Measurements from ENCODE around the gene CHRNA1.

CHRNA1 gene

DNA sequence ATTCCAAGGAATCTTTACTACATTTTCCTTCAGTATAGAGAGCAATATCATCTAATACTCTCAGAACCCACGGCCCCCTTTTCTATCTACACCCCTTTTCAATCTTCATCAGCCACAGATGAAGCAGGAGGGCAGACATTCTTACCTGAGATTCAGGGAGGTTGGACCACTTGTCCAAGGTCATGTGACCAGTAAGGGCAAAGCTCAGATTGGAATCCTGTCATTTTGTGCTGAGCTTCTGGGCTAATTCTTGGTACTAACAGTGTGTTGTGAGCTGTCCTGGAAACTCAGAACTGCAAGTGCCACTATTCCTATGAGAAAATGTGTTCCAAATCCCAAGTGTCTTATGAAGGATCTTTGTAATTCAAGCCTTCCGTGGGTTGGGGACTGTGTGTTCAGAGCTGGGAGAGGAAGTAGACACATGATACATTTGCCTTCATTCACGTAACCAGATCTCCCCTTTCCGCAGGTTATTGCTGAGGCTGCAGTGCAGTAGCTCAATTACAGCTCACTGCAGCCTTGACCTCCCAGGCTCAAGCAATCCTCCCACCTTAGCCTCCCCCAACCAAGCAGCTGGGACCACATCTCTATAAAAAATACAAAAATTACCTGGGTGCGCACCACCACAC is 3.3 kb downstream of the CHRNA1 start:
- no peak for DNase-seq (ENCODE audit: low spot score)

DNA sequence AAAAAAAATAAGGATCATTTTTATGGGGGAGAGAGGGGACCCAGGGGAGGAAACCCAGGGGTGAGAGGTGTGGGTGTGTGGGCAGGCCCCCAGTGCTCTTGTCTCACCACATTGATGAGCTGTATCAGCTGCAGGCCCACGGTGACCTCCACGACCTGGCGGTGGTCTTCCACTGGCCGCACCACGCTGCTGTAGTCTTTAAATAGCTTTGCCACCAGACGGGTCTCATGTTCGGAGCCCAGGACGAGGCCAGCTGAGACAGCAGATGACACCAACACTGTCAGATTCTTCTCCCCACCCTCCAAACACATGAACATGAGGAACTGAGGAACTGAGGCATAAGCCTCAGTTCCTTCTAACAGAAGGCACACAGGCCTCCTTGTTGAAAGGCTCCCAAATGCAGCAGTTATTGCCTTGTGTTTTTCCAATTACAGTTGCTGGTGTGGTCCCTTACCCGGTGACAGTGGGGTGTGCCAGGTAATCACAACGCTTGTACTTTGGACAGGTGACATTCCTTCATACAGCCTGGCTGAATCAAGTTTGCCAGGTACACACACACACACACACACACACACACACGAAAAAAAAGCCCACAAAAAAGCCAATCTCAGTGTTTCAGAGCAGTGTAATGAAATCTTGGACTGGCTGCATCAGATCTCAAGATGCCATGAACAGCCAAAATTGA is 4.7 kb downstream of the CHRNA1 start:
- no peak for DNase-seq (ENCODE audit: low spot score)

DNA sequence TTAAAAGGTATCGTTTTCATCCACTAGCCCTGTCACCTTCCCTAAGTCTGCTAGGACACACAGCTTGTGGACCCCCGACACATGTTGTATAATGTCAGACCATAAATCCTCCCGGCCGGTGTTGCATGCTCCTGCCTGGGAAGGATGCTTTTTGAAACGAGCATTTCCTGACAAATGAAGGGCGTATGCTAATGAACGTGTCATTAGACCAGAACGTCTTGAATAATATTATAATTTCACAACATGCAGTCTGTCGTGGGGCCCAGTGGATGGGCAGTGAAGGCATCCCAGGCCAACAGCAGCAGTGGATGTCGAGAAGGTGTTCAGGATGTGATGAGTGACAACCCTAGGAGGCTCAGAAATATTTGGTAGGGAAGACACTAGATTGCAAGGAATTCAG is 7.5 kb downstream of the CHRNA1 start:
- DNase-seq (ENCODE audit: low spot score): no peak

DNA sequence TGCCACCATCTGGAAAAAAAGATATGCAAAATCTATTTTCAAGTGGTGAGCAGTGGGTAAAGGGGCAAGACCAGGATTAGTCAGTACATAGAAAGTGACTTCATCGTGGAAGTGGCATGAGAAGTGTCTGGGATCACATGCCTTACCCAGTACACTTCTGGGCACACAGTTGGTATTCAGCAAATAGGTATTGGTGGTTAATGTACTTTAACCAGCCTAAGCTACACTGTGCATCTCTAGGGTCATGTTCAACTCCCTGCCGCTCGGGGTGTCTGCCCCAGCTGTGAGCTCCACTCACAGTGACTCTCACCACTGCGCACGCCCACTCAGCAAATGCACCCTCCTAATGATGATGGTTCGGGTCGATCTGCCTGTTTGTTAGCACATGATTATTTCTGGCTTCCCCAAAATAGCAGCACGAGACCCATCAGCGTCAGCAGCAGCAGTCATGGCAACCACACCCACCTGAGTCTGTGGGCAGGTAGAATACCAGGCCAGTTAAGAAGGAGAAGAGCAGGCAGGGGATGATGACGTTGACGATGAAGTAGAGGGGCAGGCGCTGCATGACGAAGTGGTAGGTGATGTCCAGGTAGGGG is 11.1 kb downstream of the CHRNA1 start:
- peak; percentile 70 for DNase-seq (ENCODE audit: low spot score)

DNA sequence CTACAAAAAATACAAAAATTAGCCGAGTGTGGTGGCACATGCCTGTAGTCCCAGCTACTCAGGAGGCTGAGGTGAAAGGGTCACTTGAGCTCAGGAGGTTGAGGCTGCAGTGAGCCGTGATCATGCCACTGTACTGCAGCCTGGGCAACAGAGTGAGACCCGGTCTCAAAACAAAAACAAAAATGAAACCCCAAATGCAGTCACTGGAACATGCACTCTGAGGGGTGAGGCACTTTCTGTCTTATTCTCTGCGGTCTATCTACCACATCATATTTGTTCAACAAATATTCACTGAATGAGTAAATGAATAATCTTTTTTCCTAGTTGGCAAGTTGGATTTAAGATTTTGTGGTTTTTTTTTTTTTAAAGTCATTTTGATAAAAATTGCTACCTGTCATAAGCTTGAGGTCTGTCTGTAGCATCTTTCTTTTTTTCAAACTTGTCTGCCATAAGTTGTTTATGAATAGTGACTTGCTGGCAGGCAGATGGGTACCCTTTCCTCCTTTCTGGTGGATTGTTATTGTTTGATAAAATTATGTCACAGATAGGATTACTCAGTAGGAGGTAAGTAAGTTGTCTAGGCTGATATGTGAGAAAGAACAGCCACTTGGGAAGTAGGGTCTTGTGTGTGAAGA is 11.8 kb downstream of the CHRNA1 start:
- no peak for DNase-seq (ENCODE audit: low spot score)

DNA sequence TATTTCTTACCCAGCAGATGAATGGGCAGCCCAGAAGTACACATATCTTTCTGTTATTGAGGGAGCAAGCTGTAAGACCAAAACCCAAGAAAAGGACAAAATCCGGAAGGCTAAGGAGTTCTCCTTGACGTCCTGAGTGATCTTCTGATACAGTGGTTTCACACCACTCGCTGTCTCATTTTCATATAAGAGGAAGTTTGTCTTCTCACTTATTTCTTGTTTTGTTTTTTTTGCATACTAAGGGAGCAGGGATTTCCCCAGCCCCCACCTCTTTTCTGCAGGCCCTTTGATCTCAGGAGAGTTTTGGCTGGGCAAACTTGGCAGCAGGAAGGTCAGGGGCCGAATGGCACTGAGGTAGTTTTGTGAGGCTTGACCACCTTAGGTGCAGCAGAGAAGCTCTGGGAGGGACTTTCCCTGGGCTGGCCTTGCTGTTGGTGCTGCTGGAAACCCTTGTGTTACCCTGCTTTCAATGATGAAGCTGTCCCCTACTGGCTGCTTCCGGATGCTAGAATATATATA is 13.3 kb downstream of the CHRNA1 start:
- DNase-seq (ENCODE audit: low spot score): no peak

DNA sequence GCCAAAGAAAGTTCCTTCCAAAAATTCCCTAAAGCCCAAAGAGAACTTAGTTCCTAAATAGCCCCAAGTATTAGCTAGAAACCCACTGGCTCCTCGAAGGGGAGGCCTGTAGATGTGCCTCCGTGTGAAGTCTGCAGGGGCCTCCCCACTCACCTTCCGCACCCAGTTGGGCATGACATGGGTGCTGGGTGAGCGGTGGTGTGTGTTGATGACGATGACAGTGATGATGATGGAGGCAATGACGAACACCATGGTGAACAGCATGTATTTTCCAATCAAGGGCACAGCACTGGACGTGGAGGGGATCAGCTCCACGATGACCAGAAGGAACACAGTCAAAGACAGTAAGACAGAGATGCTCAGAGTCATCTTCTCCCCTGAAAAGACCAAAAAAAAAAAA is 14.5 kb downstream of the CHRNA1 start:
- DNase-seq (ENCODE audit: low spot score): no peak

DNA sequence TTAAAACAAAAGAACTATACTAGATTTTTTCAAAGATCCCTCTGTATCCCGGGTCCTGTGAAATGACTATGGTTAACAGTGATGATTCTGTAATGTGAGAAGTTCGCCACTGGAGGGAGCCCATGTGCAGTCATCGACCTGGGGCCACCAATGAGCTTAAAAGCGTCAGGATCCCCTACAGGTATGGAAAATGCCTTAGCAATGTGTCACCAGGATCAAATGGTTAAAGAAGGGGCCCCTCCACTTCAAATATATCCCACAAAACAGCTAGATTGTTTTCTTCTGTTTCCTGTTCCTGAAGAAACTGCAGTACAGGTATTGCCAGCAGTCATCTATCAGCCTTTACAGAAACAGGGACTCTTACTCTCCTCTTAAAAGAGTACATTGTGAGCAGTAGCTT is 15.3 kb downstream of the CHRNA1 start:
- DNase-seq (ENCODE audit: low spot score): peak; percentile 60

DNA sequence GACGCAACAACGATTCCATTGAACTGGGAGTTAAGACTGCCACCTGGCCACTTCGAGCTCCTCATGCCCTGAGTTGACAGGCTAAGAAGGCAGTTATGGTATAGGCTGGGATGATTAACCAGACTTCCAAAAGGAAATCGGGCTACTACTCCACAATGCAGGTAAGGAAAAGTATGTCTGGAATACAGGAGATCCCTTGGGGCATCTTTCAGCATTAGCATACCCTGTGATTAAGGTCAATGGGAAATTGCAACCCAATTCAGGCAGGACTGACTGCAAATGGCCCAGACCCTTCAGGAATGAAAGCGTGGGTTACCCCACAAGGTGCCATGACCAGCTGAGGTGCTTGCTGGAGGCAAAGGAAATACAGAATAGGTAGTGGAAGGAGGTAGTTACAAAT is 19.1 kb downstream of the CHRNA1 start:
- no peak for DNase-seq (ENCODE audit: low spot score)

DNA sequence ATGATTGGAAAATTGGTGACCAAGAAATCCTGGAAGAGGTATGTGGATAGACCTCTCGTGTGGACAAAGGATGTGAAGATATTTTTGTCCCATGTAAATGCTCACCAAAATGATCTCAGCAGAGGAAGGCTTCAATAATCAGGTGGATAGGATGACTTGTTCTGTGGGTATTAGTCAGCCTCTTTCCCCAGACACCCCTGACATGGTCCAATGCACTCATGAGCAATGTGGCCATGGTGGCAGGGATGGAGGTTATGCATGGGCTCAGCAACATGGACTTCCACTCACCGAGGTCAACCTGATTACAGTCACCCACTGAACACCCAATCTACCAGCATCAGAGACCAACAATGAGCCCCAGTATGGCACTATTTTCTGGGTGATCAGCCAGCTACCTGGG is 20.2 kb downstream of the CHRNA1 start:
- DNase-seq (ENCODE audit: low spot score): no peak

DNA sequence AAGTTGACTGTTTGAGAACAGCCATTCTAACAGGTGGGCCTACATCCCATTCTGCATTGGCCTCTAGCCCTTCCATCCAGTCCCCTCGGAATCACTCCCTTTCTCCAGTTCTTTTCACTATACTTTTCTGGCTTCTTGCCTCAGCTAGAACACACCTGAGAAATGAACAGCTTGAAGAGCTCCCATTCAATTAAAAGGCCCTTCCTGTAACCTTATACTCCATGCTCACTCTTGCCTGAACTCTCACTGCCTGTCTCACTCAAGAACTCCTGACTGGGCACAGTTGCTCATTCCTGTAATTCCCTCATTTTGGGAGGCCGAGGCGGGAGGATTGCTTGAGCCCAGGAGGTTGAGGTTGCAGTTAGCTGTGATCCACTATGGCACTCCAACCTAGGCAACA is 23.6 kb downstream of the CHRNA1 start:
- no peak for DNase-seq (ENCODE audit: low spot score)

DNA sequence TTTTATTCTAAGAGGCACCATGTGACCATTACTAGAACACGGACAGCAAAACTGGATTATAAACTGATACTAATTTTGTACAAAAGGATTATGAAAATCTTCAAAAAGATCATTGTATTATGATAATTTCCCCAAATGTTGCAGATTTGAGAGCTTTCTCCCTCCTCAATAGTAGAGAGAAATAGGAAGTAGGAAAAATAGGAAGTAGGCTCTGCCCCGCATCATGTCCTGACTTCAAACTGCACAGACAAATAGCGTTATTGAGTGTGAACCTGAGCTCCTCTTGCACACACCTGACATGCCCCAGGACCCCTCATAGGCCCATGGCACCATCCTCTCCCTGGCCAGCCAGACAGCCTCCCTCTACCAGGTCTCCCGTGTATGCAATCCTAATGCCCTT is 25.4 kb downstream of the CHRNA1 start:
- no peak for DNase-seq (ENCODE audit: low spot score)

DNA sequence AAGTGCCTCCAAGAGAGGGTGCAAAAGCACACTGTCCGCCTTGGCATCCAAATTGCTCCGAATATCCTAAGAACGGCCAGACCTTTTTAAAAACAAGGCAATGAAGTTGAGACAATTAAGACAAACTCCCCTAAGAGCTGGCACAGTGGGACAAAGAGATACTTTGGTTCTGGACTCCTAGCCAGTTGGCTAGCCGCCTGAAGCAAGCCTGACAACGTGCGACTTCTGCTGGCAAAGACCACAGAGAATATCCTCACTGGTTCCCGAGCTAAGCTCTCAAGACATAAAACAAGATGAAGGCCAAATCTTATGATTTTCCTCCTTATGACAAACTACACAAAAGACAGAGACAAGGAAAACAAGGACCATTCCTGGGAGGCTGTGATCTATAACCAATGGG is 32.7 kb downstream of the CHRNA1 start:
- DNase-seq (ENCODE audit: low spot score): no peak

DNA sequence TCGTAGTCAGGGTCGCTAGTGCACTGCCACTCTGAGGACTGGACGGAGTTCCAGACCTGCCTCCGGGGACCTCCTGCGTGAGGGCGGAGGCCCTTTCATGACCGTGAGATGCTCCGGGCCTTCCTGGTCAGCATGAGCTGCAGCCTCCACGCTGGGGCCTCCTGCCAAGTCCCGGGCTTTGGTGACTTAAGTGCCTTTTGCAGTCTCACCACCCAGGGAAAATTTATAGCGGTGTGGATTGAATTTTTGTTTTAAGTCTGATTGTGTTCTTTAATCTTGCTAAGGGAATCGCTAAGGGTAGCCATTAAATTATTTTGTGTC is 33.6 kb downstream of the CHRNA1 start:
- DNase-seq (ENCODE audit: low spot score): no peak

DNA sequence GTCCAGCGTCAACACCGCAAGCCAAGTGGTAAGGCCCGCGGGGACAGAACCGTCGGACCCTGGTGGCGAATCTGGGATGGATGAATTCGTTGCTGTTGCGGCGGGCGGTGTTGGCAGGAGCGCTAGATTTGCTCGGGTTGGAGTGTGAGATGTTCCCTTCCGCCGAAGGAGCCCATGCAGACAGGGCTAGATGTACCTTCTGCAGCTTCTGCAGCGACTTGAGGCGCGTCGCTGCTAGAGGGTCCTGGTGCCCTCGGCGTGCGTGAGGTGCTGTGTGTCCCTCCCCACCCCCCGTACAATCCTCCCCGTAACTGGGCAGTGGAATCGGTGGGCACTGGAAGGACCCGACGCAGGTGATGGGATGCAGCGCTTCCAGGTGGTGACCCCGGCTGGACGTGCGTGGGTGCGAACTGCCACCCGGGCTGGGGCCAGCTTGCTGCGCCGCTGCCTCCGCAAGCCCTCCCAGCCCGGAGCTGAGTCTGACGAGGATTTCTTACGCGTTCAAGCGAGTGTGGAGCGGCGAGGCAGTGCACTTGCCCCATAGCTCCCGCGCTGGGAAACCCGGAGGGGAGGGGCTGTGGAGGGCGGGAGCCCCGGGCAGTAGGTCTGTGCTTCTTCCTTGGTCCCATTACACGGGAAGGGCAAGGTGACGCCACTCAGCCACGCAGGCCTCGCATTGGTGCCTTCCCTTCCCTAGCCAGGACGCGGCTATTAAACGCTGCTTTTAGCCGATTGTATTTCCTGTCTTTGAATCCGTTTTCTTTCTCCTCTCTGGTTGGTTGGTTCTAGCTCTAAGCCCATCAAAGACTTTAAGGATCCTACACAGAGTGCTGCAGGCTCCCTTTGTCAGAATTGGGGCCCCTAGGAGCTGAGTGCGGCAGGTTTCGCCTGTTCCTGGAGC is 34.2 kb downstream of the CHRNA1 start:
- peak; percentile 23 for DNase-seq (ENCODE audit: low spot score)

DNA sequence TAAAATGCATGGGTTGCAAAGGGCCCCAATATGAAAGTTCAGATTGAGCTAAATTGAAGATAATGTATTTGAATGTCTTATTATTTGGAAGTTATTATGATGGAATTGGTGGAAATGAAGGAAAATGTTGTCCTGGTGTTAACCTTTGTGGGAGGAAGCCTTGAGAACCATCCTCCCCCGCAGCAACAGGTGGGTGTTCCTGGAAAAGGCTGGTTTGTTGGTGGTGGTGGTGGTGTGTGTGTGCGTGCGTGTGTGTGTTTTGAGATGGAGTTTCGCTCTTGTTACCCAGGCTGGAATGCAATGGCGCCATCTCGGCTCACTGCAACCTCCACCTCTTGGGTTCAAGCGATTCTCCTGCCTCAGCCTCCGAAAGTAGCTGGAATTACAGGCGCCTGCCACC is 36.2 kb downstream of the CHRNA1 start:
- DNase-seq (ENCODE audit: low spot score): no peak

DNA sequence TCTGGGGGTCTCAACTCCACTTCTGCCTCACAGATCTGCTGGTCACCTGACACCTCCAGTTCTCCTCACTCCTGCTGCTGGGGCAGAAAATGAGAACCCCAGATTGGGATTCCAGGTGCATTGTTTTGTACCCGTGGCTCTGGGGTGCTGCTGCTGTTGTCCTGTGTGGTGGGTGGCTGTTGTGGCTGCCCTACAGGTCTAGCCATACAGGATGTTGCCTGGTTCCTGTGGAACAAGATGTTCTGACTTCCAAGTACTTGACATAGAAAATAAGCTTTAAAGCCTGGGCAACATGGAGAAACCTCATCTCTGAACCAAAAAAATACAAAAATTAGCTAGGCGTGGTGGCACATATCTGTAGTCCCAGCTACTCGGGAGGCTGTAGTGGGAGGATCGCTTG is 38.1 kb downstream of the CHRNA1 start:
- no peak for DNase-seq (ENCODE audit: low spot score)

DNA sequence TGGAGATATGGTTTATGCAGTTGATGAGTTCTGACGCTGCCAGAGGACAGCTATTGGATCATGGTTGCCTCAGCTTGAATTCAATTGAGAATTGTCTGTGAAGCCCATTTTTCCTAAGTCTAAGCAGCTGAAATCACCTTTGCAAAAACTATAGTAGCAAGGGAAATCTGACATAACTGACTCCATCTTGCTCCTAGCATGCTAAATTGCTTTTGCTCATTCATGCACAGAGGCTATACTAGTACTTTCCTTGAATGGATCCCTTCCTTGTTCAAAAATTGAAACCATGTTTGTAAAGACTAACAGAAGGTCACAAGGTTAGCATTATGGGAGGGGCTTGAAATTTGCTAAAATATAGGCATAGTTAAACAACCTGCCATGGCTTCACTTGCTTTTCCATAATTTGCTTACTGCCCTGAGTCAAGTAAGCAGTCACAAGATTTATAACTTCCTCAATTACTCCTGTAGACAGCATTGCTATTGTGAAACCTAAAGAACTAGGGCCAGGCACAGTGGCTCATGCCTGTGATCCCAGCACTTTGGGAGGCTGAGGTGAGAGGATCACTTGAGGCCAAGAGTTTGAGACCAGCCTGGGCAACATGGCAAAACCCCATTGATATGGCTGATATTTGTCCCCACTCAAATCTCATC is 41.2 kb downstream of the CHRNA1 start:
- no peak for DNase-seq (ENCODE audit: low spot score)

DNA sequence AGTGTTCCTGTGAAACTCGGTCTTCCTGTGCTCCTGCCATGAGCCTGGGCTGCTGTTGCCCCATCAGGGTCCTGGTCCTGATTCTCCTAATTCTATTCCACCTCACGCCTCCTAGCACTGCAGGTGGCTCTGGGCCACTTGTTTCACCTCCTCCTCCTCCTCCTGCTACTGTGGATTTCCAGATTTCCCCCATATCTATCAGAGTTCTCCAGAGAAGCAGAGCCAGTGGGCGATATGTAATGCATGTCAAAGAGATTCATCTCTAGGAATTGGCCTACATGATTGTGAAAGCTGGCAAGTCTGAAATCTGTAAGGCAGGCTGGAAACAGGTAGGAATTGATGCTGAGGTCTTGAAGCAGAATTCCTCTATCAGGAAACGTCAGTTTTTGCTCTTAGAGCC is 45.3 kb downstream of the CHRNA1 start:
- peak; percentile 46 for DNase-seq (ENCODE audit: low spot score)

DNA sequence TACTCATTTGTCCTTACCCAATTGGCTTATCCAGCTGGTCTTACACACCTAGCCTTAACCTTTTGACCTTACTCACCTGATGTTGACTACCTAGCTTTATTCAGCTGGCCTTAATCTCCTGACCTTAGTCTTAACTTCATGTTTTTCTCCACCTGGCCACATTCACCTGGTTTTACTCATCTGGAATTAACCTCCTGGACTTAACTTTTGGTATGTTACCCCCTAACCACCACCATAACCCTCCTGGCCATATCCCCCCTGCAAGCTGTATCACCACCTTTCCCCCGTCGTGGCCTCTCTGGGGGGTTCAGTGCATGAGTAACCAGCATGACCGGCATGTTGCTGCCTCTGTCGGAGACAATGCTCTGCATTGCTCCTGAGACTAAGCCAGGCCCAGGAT is 45.7 kb downstream of the CHRNA1 start:
- no peak for DNase-seq (ENCODE audit: low spot score)

DNA sequence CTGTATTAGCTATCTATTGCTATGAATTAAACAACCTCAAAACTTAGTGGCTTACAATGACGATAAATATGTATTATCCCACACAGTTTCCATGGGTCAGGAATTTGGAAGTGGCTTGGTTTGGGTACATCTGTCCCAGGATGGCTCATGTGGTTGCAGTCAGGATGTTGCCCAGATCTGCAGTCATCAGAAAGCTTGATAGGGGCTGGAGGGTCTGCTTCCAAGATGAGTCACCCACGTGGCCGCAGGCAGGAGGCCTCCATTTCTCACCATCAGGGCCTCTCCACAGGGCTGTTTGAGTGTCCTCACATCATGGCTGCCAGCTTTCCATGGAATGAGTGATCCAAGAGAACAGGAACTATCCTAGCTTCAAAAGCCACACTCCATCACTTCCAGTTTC is 46.4 kb downstream of the CHRNA1 start:
- DNase-seq (ENCODE audit: low spot score): no peak

DNA sequence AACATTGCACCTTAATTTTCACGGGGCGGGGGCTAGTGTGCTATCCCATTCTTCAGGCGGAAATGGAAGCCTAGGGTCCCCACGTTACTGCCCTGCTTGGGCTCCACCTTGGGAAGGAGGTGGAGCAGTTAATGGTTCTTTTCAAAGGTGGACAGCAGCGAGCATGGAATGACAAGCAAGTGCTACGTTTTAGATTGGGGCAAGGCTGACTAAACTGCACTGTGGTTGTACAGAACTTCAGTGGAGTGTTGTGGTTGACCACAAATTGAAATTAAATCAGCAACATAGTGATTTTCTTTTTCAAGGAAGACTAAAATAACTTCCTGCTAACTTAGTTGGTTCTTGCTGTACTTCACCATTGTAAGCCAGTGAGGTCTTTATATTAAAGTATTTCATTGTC is 47.0 kb downstream of the CHRNA1 start:
- no peak for DNase-seq (ENCODE audit: low spot score)

All from putamen (tissue), 1 donor.